ENCODE data around the gene DNAJB1.

The DNAJB1 gene

GRCh38 chr19:14475251-14476073 lies 42.7 kb downstream of the DNAJB1 start, which contains the start of gene PTGER1:
Gene PTGER1, minus strand, starts transcription at chr19:14475354. Its CDS starts 1,034 bp downstream, at chr19:14474320.
- in situ Hi-C loops (cut with MboI; ENCODE audit: low sequenced_read_pairs) = no loop called here

GRCh38 chr19:14474827-14475226 lies 43.4 kb downstream of the DNAJB1 start:
- in situ Hi-C loops (cut with MboI; ENCODE audit: low sequenced_read_pairs) = no loop called here

DNA sequence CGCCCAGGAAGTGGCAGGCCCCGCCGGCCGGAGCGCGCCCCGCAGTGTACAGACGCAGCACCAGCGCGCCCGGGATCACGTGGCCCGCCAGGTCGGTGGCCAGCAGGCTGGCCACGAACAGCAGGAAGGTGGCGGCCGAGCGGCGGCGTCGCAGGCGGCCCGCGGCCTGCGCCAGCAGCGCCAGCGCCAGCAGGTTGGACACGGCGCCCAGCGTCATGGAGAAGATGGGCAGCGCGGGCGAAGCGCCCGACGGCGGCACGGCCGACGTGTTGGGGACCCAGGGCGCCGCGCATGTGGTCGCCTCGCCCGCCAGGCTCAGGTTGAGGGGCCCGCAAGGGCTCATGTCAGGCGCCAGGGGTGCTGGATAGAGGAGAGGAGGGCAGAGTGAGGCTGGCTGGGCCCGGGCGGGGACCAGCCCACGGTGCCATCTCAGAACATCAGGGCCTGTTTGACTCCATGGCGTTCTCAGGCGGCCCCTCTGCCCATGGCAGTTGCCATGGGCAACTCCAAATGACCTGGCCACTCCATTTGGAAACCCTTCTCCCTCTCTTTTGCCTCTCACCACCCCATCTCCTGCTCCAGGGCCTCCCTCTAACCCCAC lies 44.1 kb downstream of the DNAJB1 start:
- in situ Hi-C loops (cut with MboI; ENCODE audit: low sequenced_read_pairs) = no loop called here

- in situ Hi-C loops (cut with MboI; ENCODE audit: low sequenced_read_pairs) = no loop called here
These were observed 44.9 kb downstream of the DNAJB1 start for GRCh38 chr19:14473073-14473977.

DNA sequence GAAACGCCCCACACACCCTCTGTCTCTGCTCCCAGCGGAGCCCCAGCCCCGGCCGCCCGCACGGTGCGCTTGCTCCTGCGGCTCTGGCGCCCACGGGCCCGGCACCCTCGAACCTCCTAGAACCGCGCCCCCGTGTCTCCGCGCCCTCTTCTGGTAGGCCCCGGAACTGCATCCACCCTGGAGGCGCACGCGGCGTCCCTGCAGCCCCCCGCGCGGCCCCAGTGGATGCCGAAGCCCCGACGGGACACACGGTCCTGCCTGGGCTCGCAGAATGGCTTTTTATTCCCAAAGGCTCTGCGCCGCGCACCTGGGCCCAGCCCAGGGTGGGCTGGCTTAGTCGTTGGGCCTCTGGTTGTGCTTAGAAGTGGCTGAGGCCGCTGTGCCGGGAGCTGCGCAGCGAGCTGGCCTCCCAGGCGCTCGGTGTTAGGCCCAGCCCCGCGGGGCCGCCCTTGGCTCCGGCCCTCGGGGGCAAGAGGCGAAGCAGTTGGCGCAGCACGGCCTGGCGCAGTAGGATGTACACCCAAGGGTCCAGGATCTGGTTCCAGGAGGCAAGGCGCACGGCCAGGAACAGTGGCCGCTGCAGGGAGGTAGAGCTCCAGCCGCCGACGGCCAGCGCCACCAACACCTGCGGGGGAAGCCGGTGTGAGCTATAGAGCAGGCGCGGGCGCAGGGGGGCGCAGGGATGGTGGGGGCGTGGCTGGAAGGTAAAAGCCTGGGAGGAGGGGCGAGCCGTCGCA lies 45.8 kb downstream of the DNAJB1 start:
- in situ Hi-C loops (cut with MboI; ENCODE audit: low sequenced_read_pairs) = no loop called here

DNA sequence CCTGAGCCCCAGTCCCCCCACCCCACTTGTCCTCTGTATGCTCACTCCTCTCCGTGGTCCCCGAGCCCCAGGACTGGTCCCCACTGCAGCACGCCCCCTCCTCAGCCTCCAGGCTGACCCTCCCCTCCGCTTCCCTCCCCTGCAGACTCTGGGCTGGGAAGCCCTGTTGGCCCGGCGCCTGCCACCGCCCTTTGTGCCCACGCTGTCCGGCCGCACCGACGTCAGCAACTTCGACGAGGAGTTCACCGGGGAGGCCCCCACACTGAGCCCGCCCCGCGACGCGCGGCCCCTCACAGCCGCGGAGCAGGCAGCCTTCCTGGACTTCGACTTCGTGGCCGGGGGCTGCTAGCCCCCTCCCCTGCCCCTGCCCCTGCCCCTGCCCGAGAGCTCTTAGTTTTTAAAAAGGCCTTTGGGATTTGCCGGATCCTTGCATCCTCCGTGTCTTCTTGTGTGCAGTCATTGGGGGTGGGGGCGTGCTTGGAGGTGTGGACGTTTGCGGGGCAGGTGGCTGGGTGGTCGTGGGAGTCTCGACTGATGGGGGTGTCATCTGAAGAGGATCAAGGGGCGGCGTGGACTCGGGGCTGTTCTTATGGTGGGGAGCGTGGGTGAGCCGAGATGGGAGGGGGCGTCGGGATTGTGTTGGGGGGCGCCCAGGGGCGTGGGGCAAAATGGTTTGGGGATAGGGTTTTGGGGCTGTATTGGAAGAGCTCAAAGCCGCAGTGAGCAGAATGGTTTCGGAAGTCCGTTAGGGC lies 46.6 kb downstream of the DNAJB1 start:
- in situ Hi-C loops (cut with MboI; ENCODE audit: low sequenced_read_pairs) = no loop called here

- in situ Hi-C loops (cut with MboI; ENCODE audit: low sequenced_read_pairs) = no loop called here
These were observed 47.9 kb downstream of the DNAJB1 start for GRCh38 chr19:14470031-14470876.

DNA sequence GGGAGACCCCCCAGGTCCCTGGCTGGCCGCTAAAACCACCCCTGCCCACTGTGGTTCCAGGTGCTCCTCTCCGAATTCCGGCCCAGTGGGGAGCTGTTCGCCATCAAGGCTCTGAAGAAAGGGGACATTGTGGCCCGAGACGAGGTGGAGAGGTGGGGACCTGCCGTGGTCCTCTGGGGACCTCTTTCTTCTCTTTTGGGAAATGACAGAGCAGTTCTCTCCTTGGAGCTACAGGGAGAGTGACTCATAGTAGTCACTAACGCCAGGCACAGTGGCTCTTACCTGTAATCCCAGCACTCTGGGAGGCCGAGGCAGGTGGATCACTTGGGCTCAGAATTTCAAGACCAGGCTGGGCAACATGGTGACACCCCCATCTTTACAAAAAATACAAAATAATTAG lies 50.4 kb downstream of the DNAJB1 start:
- in situ Hi-C loops (cut with MboI; ENCODE audit: low sequenced_read_pairs) = no loop called here

DNA sequence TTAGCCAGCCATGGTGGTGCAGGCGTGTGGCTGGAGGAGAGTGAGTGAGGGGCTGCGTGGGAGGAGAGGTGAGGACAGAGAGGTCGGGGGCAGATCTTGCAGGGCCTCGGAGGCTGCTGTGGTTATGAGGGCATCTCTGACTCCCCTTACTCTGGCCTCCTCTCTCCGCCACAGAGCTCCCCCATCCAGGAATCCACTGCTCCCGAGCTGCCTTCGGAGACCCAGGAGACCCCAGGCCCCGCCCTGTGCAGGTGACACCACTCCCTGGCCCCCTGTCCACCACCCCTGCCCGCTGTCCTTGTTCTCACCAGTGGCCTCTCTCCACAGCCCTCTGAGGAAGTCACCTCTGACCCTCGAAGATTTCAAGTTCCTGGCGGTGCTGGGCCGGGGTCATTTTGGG lies 50.8 kb downstream of the DNAJB1 start:
- in situ Hi-C loops (cut with MboI; ENCODE audit: low sequenced_read_pairs) = no loop called here
